K562 (cell line): Measurements from ENCODE around the gene RAD23B. TPM values are rescaled to one million over a fixed set of nuclear protein-coding genes. Genes with fewer than 3 reads are reported as not detected.

ENCODE experiments used
- ATAC-seq: fragments of 200-7000 bp; cut with Tn5 transposase; 3 replicates; pipeline ENCODE4 v1.9.1; 2020; ENCODE audit warnings: moderate library complexity
- BruUV-seq: library from RNA; stranded (reverse); fragments of 400-500 nt; replicated peaks from 2 replicates; lab custom pipeline; 2021; lab: Mats Ljungman, UMichigan
- CTCF ChIA-PET: fragments of 300-600 bp; formaldehyde crosslinking; extraction: SDS; loops from one replicate; lab custom pipeline; 2021; ENCODE audit warnings: low intra/inter-chr PET ratio; lab: Yijun Ruan, JAX
- POLR2A ChIA-PET: fragments of 300-600, 350-650 bp; sonication (Branson Sonifier 250); formaldehyde crosslinking; extraction: SDS; loops from one replicate; lab custom pipeline; 2021; ENCODE audit warnings: antibody characterized with exemption, inconsistent platforms; lab: Yijun Ruan, JAX
- DNase-seq, 4 experiments: peaks; one replicate each; pipeline versions ENCODE4 v3.0.0 to v3.0.0-alpha.2; 2011 to 2018; ENCODE audit warnings: low spot score in 3 of 4, mixed read lengths in 3 of 4; ENCODE audit errors: extremely low read depth in 1 of 4
- FAIRE-seq: peaks from 2 replicates; lab custom pipeline; 2011; peaks lifted over from hg19 to GRCh38; lab: Jason Lieb, UNC
- H2AFZ ChIP-seq: 2 replicates; pipeline ENCODE4 v1.6.0; 2011; ENCODE audit warnings: low read depth, low read length, control low read depth, inconsistent platforms
- H3K27ac ChIP-seq: fragments of 200-600 bp; 3 replicates; pipeline ENCODE4 v1.8.0; 2011; ENCODE audit warnings: low read depth, mild to moderate bottlenecking, control low read depth, inconsistent platforms, low read length, moderate library complexity, mixed read lengths; ENCODE audit errors: extremely low read depth
- H3K27me3 ChIP-seq, 2 experiments: fragments of 300-600 bp in 1 of 2; 2 replicates in 1 of 2; 3 replicates in 1 of 2; pipeline versions ENCODE4 v1.6.0 to v1.8.0; 2011; ENCODE audit warnings: inconsistent platforms in 2 of 2, low read length in 2 of 2, mild to moderate bottlenecking in 1 of 2, mixed read lengths in 1 of 2, moderate library complexity in 1 of 2; ENCODE audit not compliant: control insufficient read depth in 2 of 2, insufficient read depth in 2 of 2
- H3K36me3 ChIP-seq: fragments of 300-600 bp; 3 replicates; pipeline ENCODE4 v1.8.0; 2011; ENCODE audit warnings: mild to moderate bottlenecking, low read length, inconsistent platforms; ENCODE audit not compliant: control insufficient read depth, insufficient read depth
- H3K4me1 ChIP-seq, 2 experiments: fragments of 200-600 bp in 1 of 2; replicated peaks in 1 of 2; 2 replicates in 1 of 2; 3 replicates in 1 of 2; pipeline versions ENCODE4 v1.5.1 to v1.8.0; 2011; ENCODE audit warnings: inconsistent platforms in 2 of 2, low read length in 2 of 2, mild to moderate bottlenecking in 1 of 2, mixed read lengths in 1 of 2, moderate library complexity in 1 of 2; ENCODE audit not compliant: control insufficient read depth in 2 of 2, insufficient read depth in 2 of 2
- H3K4me2 ChIP-seq: 2 replicates; pipeline ENCODE4 v1.6.1; 2011; ENCODE audit warnings: low read length, control low read depth, inconsistent platforms, mixed read lengths; ENCODE audit not compliant: insufficient read depth
- H3K4me3 ChIP-seq: fragments of 200-600 bp; sonication (generic), shearing (Covaris generic); 2 replicates; pipeline ENCODE4 v1.5.1; 2016; ENCODE audit warnings: control low read depth, inconsistent platforms
- H3K79me2 ChIP-seq: fragments of 200-600 bp; 3 replicates; pipeline ENCODE4 v1.8.0; 2011; ENCODE audit warnings: low read length, inconsistent platforms; ENCODE audit not compliant: control insufficient read depth, insufficient read depth
- H3K9ac ChIP-seq, 2 experiments: 2 replicates each; pipeline versions ENCODE4 v1.6.0 to v1.6.1; 2011; ENCODE audit warnings: low read depth in 2 of 2, low read length in 2 of 2, control low read depth in 1 of 2, inconsistent platforms in 1 of 2, mild to moderate bottlenecking in 1 of 2, mixed read lengths in 1 of 2; ENCODE audit not compliant: insufficient read depth in 1 of 2
- H3K9me1 ChIP-seq: one replicate; pipeline ENCODE4 v1.6.0; 2011; ENCODE audit warnings: inconsistent platforms, mild to moderate bottlenecking, low read length, moderate library complexity; ENCODE audit not compliant: control insufficient read depth, insufficient read depth
- H3K9me3 ChIP-seq: replicated peaks from 2 replicates; pipeline ENCODE4 v1.5.1; 2011; ENCODE audit warnings: low read depth, low read length, inconsistent platforms; ENCODE audit not compliant: control insufficient read depth, insufficient read depth
- H4K20me1 ChIP-seq: replicated peaks from 2 replicates; pipeline ENCODE4 v1.6.1; 2011; ENCODE audit warnings: low read length, inconsistent platforms, mixed read lengths; ENCODE audit not compliant: control insufficient read depth, insufficient read depth
- ADNP ChIP-seq: fragments of 200-800 bp; sonication (Bioruptor generic); IDR thresholded peaks from 2 replicates; pipeline ENCODE4 v1.6.1; 2016; ENCODE audit warnings: missing genetic modification characterization, missing compliant biosample characterization
- CBFA2T3 ChIP-seq: fragments of 450-650 bp; IDR thresholded peaks from 2 replicates; pipeline ENCODE4 v1.6.1; 2017
- CREB3 ChIP-seq: fragments of 450-650 bp; conservative IDR thresholded peaks from 2 replicates; pipeline ENCODE4 v1.6.1; 2016; ENCODE audit warnings: missing genetic modification characterization, low read depth, mild to moderate bottlenecking, missing compliant biosample characterization, moderate library complexity
- KLF1 ChIP-seq: fragments of 450-650 bp; IDR thresholded peaks from 2 replicates; pipeline ENCODE4 v1.6.1; 2016; ENCODE audit warnings: missing genetic modification characterization, missing compliant biosample characterization
- MECOM ChIP-seq: fragments of 250-450 bp; sonication (Bioruptor Pico); IDR thresholded peaks from 2 replicates; pipeline ENCODE4 v1.8.0; 2022; ENCODE audit warnings: inconsistent platforms
- PPARD ChIP-seq: fragments of 250-450 bp; sonication (Bioruptor Pico); IDR thresholded peaks from 2 replicates; pipeline ENCODE4 v1.8.0; 2022; ENCODE audit warnings: inconsistent platforms, mild to moderate bottlenecking, moderate library complexity
- SREBF1 ChIP-seq: fragments of 150-350 bp; IDR thresholded peaks from 2 replicates; pipeline ENCODE4 v1.6.1; 2014; ENCODE audit warnings: antibody characterized with exemption, low read depth, low read length, borderline replicate concordance
- XRCC3 ChIP-seq: fragments of 450-650 bp; IDR thresholded peaks from 2 replicates; pipeline ENCODE4 v1.6.1; 2017; ENCODE audit warnings: mild to moderate bottlenecking, moderate library complexity
- ZBTB34 ChIP-seq: fragments of 250-450 bp; sonication (Bioruptor Pico); IDR thresholded peaks from 2 replicates; pipeline ENCODE4 v1.8.0; 2021; ENCODE audit warnings: mild to moderate bottlenecking, moderate library complexity
- ZNF311 ChIP-seq: fragments of 250-450 bp; sonication (Bioruptor Pico); IDR thresholded peaks from 2 replicates; pipeline ENCODE4 v1.4.0; 2020; ENCODE audit warnings: mild to moderate bottlenecking, moderate library complexity
- ZNF445 ChIP-seq: fragments of 250-450 bp; sonication (Bioruptor Pico); IDR thresholded peaks from 2 replicates; pipeline ENCODE4 v1.4.0; 2020; ENCODE audit warnings: low read depth, mild to moderate bottlenecking, moderate library complexity
- WGBS: fragments of 100-300 bp; shearing (Covaris generic); methylation state at CpG from one replicate; pipeline ENCODE4 v1.1.6; 2016; ENCODE audit warnings: low coverage, mixed read lengths; ENCODE audit not compliant: insufficient coverage; ENCODE audit errors: missing lambda C conversion rate; 5-methylcytosine and 5-hydroxymethylcytosine counted together
- in situ Hi-C: fragments of 300-500 bp; cut with MboI; formaldehyde crosslinking; loops from 4 replicates; pipeline ENCODE4 v1.15.0; 2018; ENCODE audit warnings: inconsistent platforms, mixed read lengths
- intact Hi-C: fragments of 100-400 bp; cut with micrococcal nuclease; formaldehyde crosslinking; loops from 2 replicates; pipeline ENCODE4 v1.14.2; 2022
- polyA plus RNA-seq, 8 experiments: library from polyadenylated mRNA; depleted of rRNA in 4 of 8; stranded (reverse) in 5 of 8; unstranded in 3 of 8; fragments of >200 nt; fragmentation: Nextera tagmentation in 2 of 8; fragmentation: Illumina TruSeq in 1 of 8; extraction: Ambion mirVana in 2 of 8; extraction: Trizol in 1 of 8; gene quantifications; 2 replicates each; pipeline versions ENCODE4 v1.2.1 to v1.2.3, GENCODE V29; 2011 to 2014; ENCODE audit warnings: inconsistent platforms in 1 of 8, missing spikeins in 1 of 8
- total RNA-seq, 7 experiments: library from RNA; depleted of rRNA in 6 of 7; stranded (reverse); fragments of >200 nt in 6 of 7; fragmentation: Illumina TruSeq in 2 of 7; extraction: Trizol in 2 of 7; gene quantifications; 2 replicates each; pipeline versions ENCODE4 v1.2.1 to v1.2.3, GENCODE V29; 2011 to 2021; ENCODE audit warnings: low replicate concordance in 1 of 7

Gene RAD23B
- total and polyA plus RNA-seq, 9 of the 15 experiments (the other 6 are each of a cell fraction or from before 2014, with no cell fraction given), result 14.5 to 184 (median 114) TPM

- TF ChIP-seq PPARD (CRISPR knock-in tag), result no peak
- TF ChIP-seq XRCC3, result no peak
- TF ChIP-seq ZNF311, result no peak
- TF ChIP-seq, all 486 proteins: peak for 0
Observed at GRCh38 chr9:107361816-107362215, 78.7 kb downstream of the RAD23B start (continued).

GRCh38 chr9:107363516-107364152 lies 80.6 kb downstream of the RAD23B start:
- H3K27me3 ChIP-seq, result peaks cover 16 to 39% of the 10 kb centered on the region in 2 experiments
- DNase-seq (no peak), FAIRE-seq (no peak), ATAC-seq (no peak)
- peaks cover 4% of the 10 kb centered on the region; the same call in 1 of the 2 replicates for H4K20me1 ChIP-seq
- H3K4me3 ChIP-seq, result no peak overlapping the region
- CTCF ChIA-PET, result no interaction called here
- POLR2A ChIA-PET, result interaction anchor here (0.6 to 0.7 kb wide), 2 partner anchors 21 to 174 kb away, joined by 3 read pairs; no protein-coding TSS in a partner anchor
- 16% methylated on average over 10 of the region's 10 CpGs for WGBS
- TF ChIP-seq ADNP (no peak), CREB3 (tag) (no peak), ZNF445 (no peak), KLF1 (no peak), SREBF1 (no peak), CBFA2T3 (no peak), ZBTB34 (CRISPR knock-in tag) (no peak), MECOM (CRISPR knock-in tag) (no peak)
- no peaks in the 10 kb centered on the region for H3K9me1 ChIP-seq
- intact Hi-C loops (no loop called here), in situ Hi-C loops (no loop called here)
- H3K9me3 ChIP-seq, result no peaks in the 10 kb centered on the region
- no peaks in the 10 kb centered on the region for H3K4me1 ChIP-seq
- no peak overlapping the region for H3K4me2 ChIP-seq
- no peak overlapping the region for H2AFZ ChIP-seq
- BruUV-seq, result no TSS peak
- H3K79me2 ChIP-seq, result no peaks in the 10 kb centered on the region
- H3K27ac ChIP-seq, result no peak overlapping the region
- no peaks in the 10 kb centered on the region for H3K36me3 ChIP-seq
- H3K9ac ChIP-seq, result no peak overlapping the region
